ENCODE results near the gene SMG9.

SMG9 gene

GRCh38 chr19:43723588-43723987 is 31.2 kb downstream of the SMG9 start:
- Histone ChIP-seq H3K36me3 (ENCODE audit: control insufficient read depth in 2 of 2, insufficient read depth in 2 of 2, low read length in 2 of 2) (peaks cover 2 to 5% of the 10 kb centered on the region in 2 donors), H3K27ac (ENCODE audit: low read length) (no peak overlapping the region), H3K9me3 (ENCODE audit: control insufficient read depth in 2 of 2, low read length in 2 of 2) (no peaks in the 10 kb centered on the region), H3K9ac (ENCODE audit: low read length in 2 of 2) (no peak overlapping the region), H3K4me1 (ENCODE audit: control insufficient read depth, insufficient read depth, low read length) (no peaks in the 10 kb centered on the region), H3K27me3 (ENCODE audit: control insufficient read depth in 1 of 2, insufficient read depth in 2 of 2, low read length in 2 of 2) (no peaks in the 10 kb centered on the region), H3K4me3 (ENCODE audit: low read length in 2 of 2) (no peak overlapping the region)

- Histone ChIP-seq H3K9me3 (ENCODE audit: control insufficient read depth in 2 of 2, low read length in 2 of 2) (no peaks in the 10 kb centered on the region), H3K27ac (ENCODE audit: low read length) (no peak overlapping the region), H3K36me3 (ENCODE audit: control insufficient read depth in 2 of 2, insufficient read depth in 2 of 2, low read length in 2 of 2) (no peaks in the 10 kb centered on the region), H3K9ac (ENCODE audit: low read length in 2 of 2) (no peak overlapping the region), H3K4me3 (ENCODE audit: low read length in 2 of 2) (no peak overlapping the region), H3K27me3 (ENCODE audit: control insufficient read depth in 1 of 2, insufficient read depth in 2 of 2, low read length in 2 of 2) (no peaks in the 10 kb centered on the region), H3K4me1 (ENCODE audit: control insufficient read depth, insufficient read depth, low read length) (no peaks in the 10 kb centered on the region)
Observed at GRCh38 chr19:43721469-43722048, 33.2 kb downstream of the SMG9 start.

GRCh38 chr19:43720936-43721335 is 33.8 kb downstream of the SMG9 start:
- H3K27me3 ChIP-seq (ENCODE audit: control insufficient read depth in 1 of 2, insufficient read depth in 2 of 2, low read length in 2 of 2) = no peaks in the 10 kb centered on the region
- no peaks in the 10 kb centered on the region for H3K36me3 ChIP-seq (ENCODE audit: control insufficient read depth in 2 of 2, insufficient read depth in 2 of 2, low read length in 2 of 2)
- H3K4me1 ChIP-seq (ENCODE audit: control insufficient read depth, insufficient read depth, low read length) = no peaks in the 10 kb centered on the region
- H3K9me3 ChIP-seq (ENCODE audit: control insufficient read depth in 2 of 2, low read length in 2 of 2) = no peaks in the 10 kb centered on the region
- no peak overlapping the region for H3K9ac ChIP-seq (ENCODE audit: low read length in 2 of 2)
- no peak overlapping the region for H3K27ac ChIP-seq (ENCODE audit: low read length)
- H3K4me3 ChIP-seq (ENCODE audit: low read length in 2 of 2) = no peak overlapping the region

- Histone ChIP-seq H3K4me1 (ENCODE audit: control insufficient read depth, insufficient read depth, low read length) (no peaks in the 10 kb centered on the region), H3K4me3 (ENCODE audit: low read length in 2 of 2) (no peak overlapping the region), H3K9ac (ENCODE audit: low read length in 2 of 2) (no peak overlapping the region), H3K36me3 (ENCODE audit: control insufficient read depth in 2 of 2, insufficient read depth in 2 of 2, low read length in 2 of 2) (no peaks in the 10 kb centered on the region), H3K9me3 (ENCODE audit: control insufficient read depth in 2 of 2, low read length in 2 of 2) (no peaks in the 10 kb centered on the region), H3K27ac (ENCODE audit: low read length) (no peak overlapping the region), H3K27me3 (ENCODE audit: control insufficient read depth in 1 of 2, insufficient read depth in 2 of 2, low read length in 2 of 2) (no peaks in the 10 kb centered on the region)
Observed at GRCh38 chr19:43719918-43720317, 34.8 kb downstream of the SMG9 start.

- Histone ChIP-seq H3K27me3 (ENCODE audit: control insufficient read depth in 1 of 2, insufficient read depth in 2 of 2, low read length in 2 of 2) (no peaks in the 10 kb centered on the region), H3K4me3 (ENCODE audit: low read length in 2 of 2) (no peak overlapping the region), H3K9ac (ENCODE audit: low read length in 2 of 2) (no peak overlapping the region), H3K36me3 (ENCODE audit: control insufficient read depth in 2 of 2, insufficient read depth in 2 of 2, low read length in 2 of 2) (no peaks in the 10 kb centered on the region), H3K27ac (ENCODE audit: low read length) (no peak overlapping the region), H3K9me3 (ENCODE audit: control insufficient read depth in 2 of 2, low read length in 2 of 2) (no peaks in the 10 kb centered on the region), H3K4me1 (ENCODE audit: control insufficient read depth, insufficient read depth, low read length) (no peaks in the 10 kb centered on the region)
Observed at GRCh38 chr19:43719378-43719868, 35.3 kb downstream of the SMG9 start.

GRCh38 chr19:43718627-43719377 is 36.0 kb downstream of the SMG9 start:
- Histone ChIP-seq H3K4me3 (ENCODE audit: low read length in 2 of 2) (no peak overlapping the region), H3K9ac (ENCODE audit: low read length in 2 of 2) (no peak overlapping the region), H3K9me3 (ENCODE audit: control insufficient read depth in 2 of 2, low read length in 2 of 2) (no peaks in the 10 kb centered on the region), H3K27ac (ENCODE audit: low read length) (no peak overlapping the region), H3K27me3 (ENCODE audit: control insufficient read depth in 1 of 2, insufficient read depth in 2 of 2, low read length in 2 of 2) (no peaks in the 10 kb centered on the region), H3K4me1 (ENCODE audit: control insufficient read depth, insufficient read depth, low read length) (no peaks in the 10 kb centered on the region), H3K36me3 (ENCODE audit: control insufficient read depth in 2 of 2, insufficient read depth in 2 of 2, low read length in 2 of 2) (no peaks in the 10 kb centered on the region)

- Histone ChIP-seq H3K9ac (ENCODE audit: low read length in 2 of 2) (no peak within 1 kb of the TSS), H3K27me3 (ENCODE audit: control insufficient read depth in 1 of 2, insufficient read depth in 2 of 2, low read length in 2 of 2) (no peaks in the 10 kb centered on the region), H3K9me3 (ENCODE audit: control insufficient read depth in 2 of 2, low read length in 2 of 2) (no peaks in the 10 kb centered on the region), H3K36me3 (ENCODE audit: control insufficient read depth in 2 of 2, insufficient read depth in 2 of 2, low read length in 2 of 2) (no peaks in the 10 kb centered on the region), H3K4me1 (ENCODE audit: control insufficient read depth, insufficient read depth, low read length) (no peaks in the 10 kb centered on the region), H3K4me3 (ENCODE audit: low read length in 2 of 2) (no peak within 1 kb of the TSS), H3K27ac (ENCODE audit: low read length) (no peak within 1 kb of the TSS)
Observed at GRCh38 chr19:43715776-43716175, 39.0 kb downstream of the SMG9 start, which contains the start of gene IRGC. IRGC (plus strand) TSS chr19:43716076; CDS start chr19:43718559, 2,483 bp downstream.

- peaks cover 0 to 6% of the 10 kb centered on the region in 2 donors for H3K9me3 ChIP-seq (ENCODE audit: control insufficient read depth in 2 of 2, low read length in 2 of 2)
- no peaks in the 10 kb centered on the region for H3K4me1 ChIP-seq (ENCODE audit: control insufficient read depth, insufficient read depth, low read length)
- no peak overlapping the region for H3K9ac ChIP-seq (ENCODE audit: low read length in 2 of 2)
- no peak overlapping the region for H3K4me3 ChIP-seq (ENCODE audit: low read length in 2 of 2)
- H3K27me3 ChIP-seq (ENCODE audit: control insufficient read depth in 1 of 2, insufficient read depth in 2 of 2, low read length in 2 of 2) = peaks cover 0 to 3% of the 10 kb centered on the region in 2 donors
- H3K36me3 ChIP-seq (ENCODE audit: control insufficient read depth in 2 of 2, insufficient read depth in 2 of 2, low read length in 2 of 2) = no peaks in the 10 kb centered on the region
- no peak overlapping the region for H3K27ac ChIP-seq (ENCODE audit: low read length)
Observed at GRCh38 chr19:43713208-43713607, 41.6 kb downstream of the SMG9 start.

GRCh38 chr19:43711751-43712355 is 42.9 kb downstream of the SMG9 start:
- H3K27ac ChIP-seq (ENCODE audit: low read length) = no peak overlapping the region
- H3K27me3 ChIP-seq (ENCODE audit: control insufficient read depth in 1 of 2, insufficient read depth in 2 of 2, low read length in 2 of 2) = peaks cover 0 to 3% of the 10 kb centered on the region in 2 donors
- H3K4me1 ChIP-seq (ENCODE audit: control insufficient read depth, insufficient read depth, low read length) = no peaks in the 10 kb centered on the region

GRCh38 chr19:43708716-43709115 is 46.0 kb downstream of the SMG9 start:
- Histone ChIP-seq H3K36me3 (ENCODE audit: control insufficient read depth in 2 of 2, insufficient read depth in 2 of 2, low read length in 2 of 2) (no peaks in the 10 kb centered on the region), H3K4me1 (ENCODE audit: control insufficient read depth, insufficient read depth, low read length) (no peaks in the 10 kb centered on the region)

More at GRCh38 chr19:43711751-43712355, 42.9 kb downstream of the SMG9 start:
- Histone ChIP-seq H3K36me3 (ENCODE audit: control insufficient read depth in 2 of 2, insufficient read depth in 2 of 2, low read length in 2 of 2) (no peaks in the 10 kb centered on the region), H3K9ac (ENCODE audit: low read length in 2 of 2) (no peak overlapping the region), H3K4me3 (ENCODE audit: low read length in 2 of 2) (no peak overlapping the region), H3K9me3 (ENCODE audit: control insufficient read depth in 2 of 2, low read length in 2 of 2) (peaks cover 0 to 6% of the 10 kb centered on the region in 2 donors)

More at GRCh38 chr19:43708716-43709115, 46.0 kb downstream of the SMG9 start:
- Histone ChIP-seq H3K4me3 (ENCODE audit: low read length in 2 of 2) (no peak overlapping the region), H3K27ac (ENCODE audit: low read length) (no peak overlapping the region), H3K9ac (ENCODE audit: low read length in 2 of 2) (no peak overlapping the region), H3K9me3 (ENCODE audit: control insufficient read depth in 2 of 2, low read length in 2 of 2) (peaks cover 0 to 6% of the 10 kb centered on the region in 2 donors), H3K27me3 (ENCODE audit: control insufficient read depth in 1 of 2, insufficient read depth in 2 of 2, low read length in 2 of 2) (peaks cover 0 to 3% of the 10 kb centered on the region in 2 donors)
